Heart right ventricle (tissue), 16 donors: Measurements from ENCODE around the gene PACS2. TPM values are rescaled to one million over a fixed set of nuclear protein-coding genes. Genes with fewer than 3 reads are reported as not detected.

ENCODE experiments used
- ATAC-seq, 8 donors: fragments of 200-7000 bp; cut with Tn5 transposase; one replicate each; pipeline ENCODE4 v1.9.1; 2020; ENCODE audit warnings: mild to moderate bottlenecking in 8 of 8, moderate library complexity in 8 of 8, moderate number of reproducible peaks in 1 of 8
- DNase-seq, 2 donors: peaks; one replicate each; pipeline ENCODE4 v3.0.0-alpha.2; 2020
- H3K27ac ChIP-seq, 10 donors: fragments of 200-600 bp; sonication (generic) in 2 of 10; one replicate each; pipeline versions ENCODE4 v1.5.0 to v1.8.0; 2020 to 2022; ENCODE audit warnings: mild to moderate bottlenecking in 3 of 10
- H3K27me3 ChIP-seq, 7 donors: fragments of 200-600 bp; one replicate each; pipeline ENCODE4 v1.8.0; 2021 to 2022; ENCODE audit warnings: mild to moderate bottlenecking in 2 of 7
- H3K36me3 ChIP-seq, 9 donors: fragments of 200-600 bp; sonication (generic) in 1 of 9; one replicate each; pipeline versions ENCODE4 v1.5.0 to v1.8.0; 2020 to 2022; ENCODE audit warnings: mild to moderate bottlenecking in 2 of 9
- H3K4me1 ChIP-seq, 9 donors: fragments of 200-600 bp; sonication (generic) in 1 of 9; one replicate each; pipeline versions ENCODE4 v1.5.0 to v1.8.0; 2020 to 2022; ENCODE audit warnings: mild to moderate bottlenecking in 4 of 9
- H3K4me3 ChIP-seq, 10 donors: fragments of 200-600 bp; sonication (generic) in 2 of 10; one replicate each; pipeline versions ENCODE4 v1.5.0 to v1.8.0; 2020 to 2022; ENCODE audit warnings: mild to moderate bottlenecking in 7 of 10, moderate library complexity in 2 of 10
- H3K9me3 ChIP-seq, 11 donors: fragments of 200-600 bp in 10 of 11; sonication (generic) in 2 of 11; one replicate each; pipeline versions ENCODE4 v1.5.0 to v1.8.0; 2013 to 2022; ENCODE audit warnings: mild to moderate bottlenecking in 2 of 11, control low read depth in 1 of 11, moderate library complexity in 1 of 11
- CTCF ChIP-seq, 9 donors: fragments of 200-600 bp; sonication (generic) in 2 of 9; IDR thresholded peaks; one replicate each; pipeline versions ENCODE4 v1.5.0 to v1.8.0; 2021 to 2022; ENCODE audit warnings: antibody characterized with exemption in 9 of 9, mild to moderate bottlenecking in 5 of 9, moderate library complexity in 1 of 9
- WGBS, 2 donors: extraction: QIAGEN DNeasy Blood & Tissue Kit; methylation state at CpG; one replicate each; pipeline ENCODE4 v1.1.7; 2013; ENCODE audit warnings: inconsistent platforms in 1 of 2; 5-methylcytosine and 5-hydroxymethylcytosine counted together
- intact Hi-C, 10 donors: fragments of 100-400 bp; cut with DNase I; formaldehyde crosslinking; loops; one replicate each; pipeline versions ENCODE4 v1.11.1 to v1.14.2; 2022
- polyA plus RNA-seq, 2 donors: library from polyadenylated mRNA; stranded (reverse); fragments of 200-250 nt; gene quantifications; one replicate each; pipeline ENCODE4 v1.2.3, GENCODE V29; 2013
- total RNA-seq, 10 donors: library from RNA; stranded (reverse); fragmentation: NEBNext Ultra II Directional in 3 of 10; extraction: Animal tissue kit (Norgen Biotek cat#: 25700) in 3 of 10; gene quantifications; one replicate each; pipeline versions ENCODE4 v1.2.1 to v1.2.4, GENCODE V29; 2021 to 2023
- donor health status: Arrhythmogenic right ventricular cardiomyopathy.
- donor health status: ischemic (EF 13 %, LVEDD 7.1; RV severe dilation, severe dysfunction).
- donor health status: healthy with polysubstance abuse.
- donor health status: DM: no; HTN: yes; CAD: no.
- donor health status: DM: no; HTN: no; CAD: no.
- donor health status: ischemic (EF 25% LVEDD 6.9; RV normal size, moderate dysfunction).
- donor health status: ischemic (EF 25% LVEDD 5.7; RV mildly dilated, moderate dysfunction).
- donor health status: healthy.
- donor health status: DM: yes; HTN: yes; CAD: no.
- donor health status: Ischemic cardiomyopathy.
- donor health status: ischemic (EF 35%, LVEDD 5.7; RV mildly dilated, moderate dysfunction).
- donor health status: nonischemic (EF 11% LVEDD 7.7; RV severe dilation, severe dysfunction).
- donor health status: DM: yes; HTN: yes; CAD: no.
- donor health status: PGD.
- donor health status: ischemic (EF 29% LVEDD 5.4; RV normal size, mild dysfunction).
- donor health status: nonischemic (EF 23%, LVEDD 6.1; RV moderate dilation, normal function).

PACS2 gene
- total and polyA plus RNA-seq, 12 donors = 41.8 to 123 (median 54.6) TPM

- Histone ChIP-seq H3K36me3 (peaks cover 0 to 55% (median 0%) of the 10 kb centered on the region in 9 donors), H3K27me3 (no peaks in the 10 kb centered on the region), H3K4me1 (peaks cover 0 to 69% (median 2%) of the 10 kb centered on the region in 9 donors), H3K9me3 (no peaks in the 10 kb centered on the region), H3K27ac (no peak overlapping the region), H3K4me3 (no peak overlapping the region)
- DNase-seq = no peak
- no peak for ATAC-seq
- intact Hi-C loops = loop anchor here in 1 of 10 donors (10.0 kb wide), 1 partner anchor 92 kb away; the partner anchor contains the start of gene CRIP1
- 92 to 95% methylated on average over 40 of the region's 40 CpGs for WGBS, 2 donors
- no peak for TF ChIP-seq CTCF (IDR thresholded peaks at IDR 0.05)
These were observed 77.9 kb downstream of the PACS2 start for GRCh38 chr14:105392131-105393090.

- TF ChIP-seq CTCF (IDR thresholded peaks at IDR 0.05) = no peak
- Histone ChIP-seq H3K27me3 (no peaks in the 10 kb centered on the region), H3K4me1 (peaks cover 3 to 68% (median 7%) of the 10 kb centered on the region in 9 donors), H3K4me3 (no peak overlapping the region), H3K9me3 (no peaks in the 10 kb centered on the region), H3K27ac (peak overlapping the region in 1 of 10 donors; percentile 56), H3K36me3 (peaks cover 0 to 47% (median 0%) of the 10 kb centered on the region in 9 donors)
- ATAC-seq (no peak), DNase-seq (no peak)
- intact Hi-C loops = loop anchor here in 1 of 10 donors (10.0 kb wide), 1 partner anchor 92 kb away; the partner anchor contains the start of gene CRIP1
- 95 to 97% methylated on average over 14 of the region's 14 CpGs for WGBS, 2 donors
These were observed 78.6 kb downstream of the PACS2 start for GRCh38 chr14:105393151-105393550.

GRCh38 chr14:105394714-105395537, 80.4 kb downstream of the PACS2 start:
- Histone ChIP-seq H3K4me1 (peaks cover 11 to 63% (median 20%) of the 10 kb centered on the region in 9 donors), H3K27me3 (no peaks in the 10 kb centered on the region), H3K9me3 (no peaks in the 10 kb centered on the region), H3K36me3 (peaks cover 0 to 36% (median 0%) of the 10 kb centered on the region in 9 donors), H3K27ac (no peak overlapping the region), H3K4me3 (no peak overlapping the region)
- intact Hi-C loops = loop anchor here in 2 of 10 donors (5.0 to 10.0 kb wide), 2 partner anchors 87 to 90 kb away; partner anchors contain the start of gene CRIP1 (in 1 of the 2)
- DNase-seq = no peak
- no peak for ATAC-seq
- WGBS, 2 donors = 85 to 86% methylated on average over 25 of the region's 25 CpGs
- no peak for TF ChIP-seq CTCF (IDR thresholded peaks at IDR 0.05)

- H3K36me3 ChIP-seq = peaks cover 0 to 38% (median 0%) of the 10 kb centered on the region in 9 donors
- H3K27ac ChIP-seq = no peak overlapping the region
- ATAC-seq = no peak
- intact Hi-C loops = loop anchor here in 2 of 10 donors (5.0 to 10.0 kb wide), 2 partner anchors 87 to 89 kb away; partner anchors contain the start of gene CRIP1 (in 1 of the 2)
- H3K4me1 ChIP-seq = peaks cover 11 to 59% (median 24%) of the 10 kb centered on the region in 9 donors
- no peak overlapping the region for H3K4me3 ChIP-seq
- 94 to 97% methylated on average over 8 of the region's 8 CpGs for WGBS, 2 donors
- DNase-seq = no peak
- H3K9me3 ChIP-seq = no peaks in the 10 kb centered on the region
- TF ChIP-seq CTCF (IDR thresholded peaks at IDR 0.05) = no peak
- no peaks in the 10 kb centered on the region for H3K27me3 ChIP-seq
These were observed 80.9 kb downstream of the PACS2 start for GRCh38 chr14:105395538-105395854.
